GM12878 (cell line): ENCODE measurements around the gene HOXB2. TPM values are rescaled to one million over a fixed set of nuclear protein-coding genes. Genes with fewer than 3 reads are reported as not detected.
A peak's percentile ranks its signal among the peaks of the same experiment; 100 is the strongest.

Source experiments
- ATAC-seq: fragments of 200-7000 bp; cut with Tn5 transposase; 3 replicates; pipeline ENCODE4 v1.9.1; 2020; ENCODE audit warnings: mild to moderate bottlenecking, moderate library complexity
- BruUV-seq: library from RNA; stranded (reverse); fragments of 400-500 nt; replicated peaks from 2 replicates; lab custom pipeline; 2021; lab: Mats Ljungman, UMichigan
- CTCF ChIA-PET: fragments of 300-600 bp; sonication (Branson Sonifier 250); formaldehyde crosslinking; extraction: SDS; loops from one replicate; lab custom pipeline; 2021; ENCODE audit warnings: inconsistent platforms; lab: Yijun Ruan, JAX
- POLR2A ChIA-PET: fragments of 350-600 bp; formaldehyde crosslinking; extraction: SDS; loops from one replicate; lab custom pipeline; 2021; ENCODE audit warnings: inconsistent platforms; lab: Charles Lee
- RAD21 ChIA-PET: fragments of 300-600 bp; sonication (Branson Sonifier 250); formaldehyde crosslinking; loops from one replicate; lab custom pipeline; 2023; ENCODE audit warnings: antibody characterized with exemption; ENCODE audit not compliant: unreplicated experiment; lab: Charles Lee
- SMC1A ChIA-PET: fragments of 300-600 bp; sonication (Branson Sonifier 250); formaldehyde crosslinking; loops from one replicate; lab custom pipeline; 2023; ENCODE audit not compliant: unreplicated experiment, uncharacterized antibody; lab: Charles Lee
- DNase-seq: peaks from one replicate; pipeline ENCODE4 v3.0.0-alpha.2; 2011; ENCODE audit warnings: low read depth, low spot score
- FAIRE-seq: peaks from 3 replicates; lab custom pipeline; 2011; peaks lifted over from hg19 to GRCh38; lab: Jason Lieb, UNC
- H2AFZ ChIP-seq: 2 replicates; pipeline ENCODE4 v1.6.0; 2011; ENCODE audit warnings: low read depth, low read length, control low read depth; ENCODE audit not compliant: control insufficient read depth
- H3K27ac ChIP-seq: 2 replicates; pipeline ENCODE4 v1.5.1; 2011; ENCODE audit warnings: control low read depth; ENCODE audit not compliant: control insufficient read depth, insufficient read depth
- H3K27me3 ChIP-seq, 2 experiments: replicated peaks in 1 of 2; 2 replicates each; pipeline versions ENCODE4 v1.6.0 to v1.6.1; 2011; ENCODE audit warnings: low read length in 1 of 2; ENCODE audit not compliant: control insufficient read depth in 2 of 2, insufficient read depth in 2 of 2
- H3K36me3 ChIP-seq, 2 experiments: 2 replicates each; pipeline ENCODE4 v1.5.1; 2011; ENCODE audit warnings: low read length in 1 of 2; ENCODE audit not compliant: control insufficient read depth in 2 of 2, insufficient read depth in 2 of 2
- H3K4me1 ChIP-seq: 2 replicates; pipeline ENCODE4 v1.6.1; 2011; ENCODE audit warnings: mild to moderate bottlenecking, low read length, moderate library complexity, mixed read lengths; ENCODE audit not compliant: control insufficient read depth, insufficient read depth
- H3K4me2 ChIP-seq: 2 replicates; pipeline ENCODE4 v1.6.0; 2011; ENCODE audit warnings: control low read depth; ENCODE audit not compliant: control insufficient read depth, insufficient read depth
- H3K4me3 ChIP-seq: fragments of 200-600 bp; sonication (generic); 2 replicates; pipeline ENCODE4 v1.5.1; 2016
- H3K79me2 ChIP-seq: 2 replicates; pipeline ENCODE4 v1.6.0; 2011; ENCODE audit warnings: low read length; ENCODE audit not compliant: control insufficient read depth, insufficient read depth
- H3K9ac ChIP-seq: 2 replicates; pipeline ENCODE4 v1.8.0; 2011; ENCODE audit warnings: low read length, control low read depth, mixed read lengths; ENCODE audit not compliant: control insufficient read depth, insufficient read depth
- H3K9me3 ChIP-seq: replicated peaks from 3 replicates; pipeline ENCODE4 v1.5.1; 2011; ENCODE audit warnings: mild to moderate bottlenecking, low read length; ENCODE audit not compliant: control insufficient read depth, insufficient read depth
- H4K20me1 ChIP-seq: 2 replicates; pipeline ENCODE4 v1.6.0; 2011; ENCODE audit not compliant: control insufficient read depth, insufficient read depth
- CBX3 ChIP-seq: fragments of 200-600 bp; sonication (generic); IDR thresholded peaks from 2 replicates; pipeline ENCODE4 v1.6.1; 2016; ENCODE audit warnings: low read depth, borderline replicate concordance
- FOS ChIP-seq: IDR thresholded peaks from 3 replicates; pipeline ENCODE4 v1.6.1; 2011; ENCODE audit warnings: borderline replicate concordance; ENCODE audit not compliant: insufficient read length; ENCODE audit errors: extremely low read depth
- HCFC1 ChIP-seq: fragments of 150-350 bp; IDR thresholded peaks from 2 replicates; pipeline ENCODE4 v1.6.1; 2014; ENCODE audit warnings: low read length
- MXI1 ChIP-seq: fragments of 150-350 bp; IDR thresholded peaks from 2 replicates; pipeline ENCODE4 v1.6.1; 2011; ENCODE audit warnings: low read depth, mild to moderate bottlenecking, inconsistent platforms, low read length, improper control_type of control experiment
- NBN ChIP-seq: fragments of 450-650 bp; IDR thresholded peaks from 2 replicates; pipeline ENCODE4 v1.6.1; 2016
- NFXL1 ChIP-seq: fragments of 450-650 bp; IDR thresholded peaks from 2 replicates; pipeline ENCODE4 v1.6.1; 2017; ENCODE audit warnings: antibody characterized with exemption, mild to moderate bottlenecking, borderline replicate concordance
- PAX8 ChIP-seq: fragments of 450-650 bp; IDR thresholded peaks from 2 replicates; pipeline ENCODE4 v1.6.1; 2017; ENCODE audit warnings: mild to moderate bottlenecking, moderate library complexity
- POLR2A ChIP-seq: IDR thresholded peaks from 2 replicates; pipeline ENCODE4 v1.6.1; 2011; ENCODE audit warnings: low read depth, mild to moderate bottlenecking, low read length
- RCOR1 ChIP-seq: conservative IDR thresholded peaks from 2 replicates; pipeline ENCODE4 v1.6.1; 2012; ENCODE audit warnings: low read depth, low read length, improper control_type of control experiment
- WRNIP1 ChIP-seq: IDR thresholded peaks from 2 replicates; pipeline ENCODE4 v1.6.1; 2011; ENCODE audit warnings: low read depth, low read length, improper control_type of control experiment, borderline replicate concordance
- ZNF274 ChIP-seq: IDR thresholded peaks from one replicate; pipeline ENCODE4 v1.8.0; 2011; ENCODE audit not compliant: insufficient read length, insufficient read depth
- WGBS: methylation state at CpG from one replicate; pipeline ENCODE4 v1.1.6; 2016; ENCODE audit warnings: low lambda C conversion rate; ENCODE audit not compliant: insufficient replicate concordance, insufficient coverage; ENCODE audit errors: missing lambda C conversion rate; 5-methylcytosine and 5-hydroxymethylcytosine counted together
- in situ Hi-C: fragments of 300-500 bp; cut with MboI; formaldehyde crosslinking; loops from 9 replicates; pipeline ENCODE4 v1.14.3; 2018; ENCODE audit warnings: mixed read lengths
- intact Hi-C: fragments of 100-400 bp; cut with micrococcal nuclease; formaldehyde crosslinking; loops from one replicate; pipeline ENCODE4 v1.14.2; 2022; ENCODE audit not compliant: unreplicated experiment
- polyA plus RNA-seq, 11 experiments: library from polyadenylated mRNA; depleted of rRNA in 4 of 11; unstranded in 6 of 11; stranded (reverse) in 5 of 11; fragments of >200 nt; fragmentation: Nextera tagmentation in 4 of 11; fragmentation: Illumina TruSeq in 1 of 11; extraction: Ambion mirVana in 4 of 11; extraction: Trizol in 1 of 11; gene quantifications; 1 replicate in 1 of 11; 2 replicates in 10 of 11; pipeline versions ENCODE4 v1.2.1 to v1.2.3, GENCODE V29; 2011 to 2016; ENCODE audit warnings: inconsistent platforms in 2 of 11, missing spikeins in 2 of 11, low read depth in 1 of 11
- total RNA-seq, 4 experiments: library from RNA; depleted of rRNA in 3 of 4; stranded (reverse); fragments of >200 nt in 3 of 4; fragmentation: Illumina TruSeq in 1 of 4; extraction: Trizol in 1 of 4; gene quantifications; 2 replicates each; pipeline versions ENCODE4 v1.2.1 to v1.2.3, GENCODE V29; 2013 to 2021
- TF ChIP-seq, protein P1 (sequence below): fragments of 450-650 bp; IDR thresholded peaks from 2 replicates; pipeline ENCODE4 v1.6.1; 2018; ENCODE audit warnings: mild to moderate bottlenecking, low read depth, moderate library complexity; ENCODE audit not compliant: partially characterized antibody
- TF ChIP-seq, protein P2 (sequence below): fragments of 450-650 bp; formaldehyde crosslinking; IDR thresholded peaks from 2 replicates; pipeline ENCODE4 v1.5.0; 2022; ENCODE audit warnings: mild to moderate bottlenecking, missing genetic modification characterization
- TF ChIP-seq, protein P3 (sequence below): fragments of 150-350 bp; IDR thresholded peaks from 2 replicates; pipeline ENCODE4 v1.6.1; 2014; ENCODE audit warnings: mild to moderate bottlenecking, low read depth, low read length

HOXB2 gene
- total and polyA plus RNA-seq, 10 of the 15 experiments (the other 5 are each of a cell fraction or from before 2014, with no cell fraction given): 0.16 to 8.8 (median 2.3) TPM

DNA sequence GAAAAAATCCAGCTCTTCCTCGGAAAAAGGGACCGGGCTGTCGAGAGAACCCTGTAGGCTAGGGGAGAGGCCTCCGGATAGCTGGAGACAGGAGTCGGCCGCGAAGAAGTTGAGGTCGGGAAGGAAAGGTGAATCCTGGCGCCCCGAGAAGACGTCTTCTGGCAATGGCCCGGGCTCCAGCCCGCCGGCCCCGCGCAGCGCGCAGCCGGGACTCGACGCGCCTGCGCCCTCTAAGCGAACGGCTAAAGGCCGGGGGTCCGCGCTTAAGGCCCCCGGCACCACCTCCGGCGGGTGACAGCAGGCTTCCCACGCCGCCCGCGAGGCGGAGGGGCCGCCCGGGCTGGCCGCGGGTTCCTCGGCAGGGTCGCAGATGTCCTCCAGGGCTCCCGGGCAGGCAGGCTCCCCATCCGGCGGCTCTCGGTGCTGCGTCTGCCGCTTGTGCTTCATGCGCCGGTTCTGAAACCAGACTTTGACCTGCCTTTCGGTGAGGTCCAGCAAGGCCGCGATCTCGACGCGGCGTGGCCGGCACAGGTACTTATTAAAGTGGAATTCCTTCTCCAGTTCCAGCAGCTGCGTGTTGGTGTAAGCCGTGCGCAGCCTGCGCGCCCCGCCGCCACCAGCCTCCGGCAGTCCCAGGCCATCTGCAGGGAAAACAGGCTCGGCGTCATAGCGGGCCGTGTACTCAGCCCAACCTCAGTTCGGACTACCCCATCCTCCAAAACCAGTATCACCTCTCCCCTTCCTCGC, 1.6 kb downstream of the HOXB2 start:
- H3K4me2 ChIP-seq: peak overlapping the region; percentile 85
- RAD21 ChIA-PET: interaction anchor here (0.5 to 2.3 kb wide), 4 partner anchors 30 to 45 kb away, joined by 3 to 5 read pairs (median 4); no protein-coding TSS in a partner anchor
- H3K9ac ChIP-seq: peak overlapping the region; percentile 77
- 2% methylated on average over 65 of the region's 72 CpGs for WGBS
- peak overlapping the region; percentile 69 for H3K4me3 ChIP-seq
- H3K27me3 ChIP-seq: peaks cover 0 to 4% of the 10 kb centered on the region in 2 experiments; a peak in 1 of 4 replicates
- peak overlapping the region; percentile 49 for H3K27ac ChIP-seq
- CTCF ChIA-PET: interaction anchor here (0.6 to 1.0 kb wide), 2 partner anchors 73 to 89 kb away, joined by 3 to 4 read pairs; no protein-coding TSS in a partner anchor
- SMC1A ChIA-PET: interaction anchor here (0.9 to 2.1 kb wide), 5 partner anchors 10 to 208 kb away, joined by 3 to 9 read pairs (median 3); no protein-coding TSS in a partner anchor
- peaks cover 12% of the 10 kb centered on the region for H3K79me2 ChIP-seq
- intact Hi-C loops: loop anchor here (2.0 to 5.0 kb wide), 2 partner anchors 32 to 51 kb away; no protein-coding TSS in a partner anchor
- peaks cover 7% of the 10 kb centered on the region for H3K4me1 ChIP-seq
- H3K36me3 ChIP-seq: no peaks in the 10 kb centered on the region
- no TSS peak for BruUV-seq
- no peak for FAIRE-seq
- in situ Hi-C loops: no loop called here
- no peaks in the 10 kb centered on the region for H3K9me3 ChIP-seq
- POLR2A ChIA-PET: interaction anchor here (0.8 to 2.0 kb wide), 4 partner anchors 30 to 67 kb away, joined by 3 to 9 read pairs (median 4); no protein-coding TSS in a partner anchor
- peak; percentile 81 for ATAC-seq
- H2AFZ ChIP-seq: peak overlapping the region; percentile 82
- DNase-seq: no peak
- no peaks in the 10 kb centered on the region for H4K20me1 ChIP-seq
- TF ChIP-seq NFXL1 (no peak), HCFC1 (no peak), PAX8 (no peak), ZNF274 (no peak), MXI1 (peak; percentile 21; the same call in 1 of the 2 replicates), RCOR1 (no peak), FOS (no peak), CBX3 (no peak), POLR2A (peak; percentile 63), NBN (no peak), WRNIP1 (no peak)
- TF ChIP-seq, protein P1, sequence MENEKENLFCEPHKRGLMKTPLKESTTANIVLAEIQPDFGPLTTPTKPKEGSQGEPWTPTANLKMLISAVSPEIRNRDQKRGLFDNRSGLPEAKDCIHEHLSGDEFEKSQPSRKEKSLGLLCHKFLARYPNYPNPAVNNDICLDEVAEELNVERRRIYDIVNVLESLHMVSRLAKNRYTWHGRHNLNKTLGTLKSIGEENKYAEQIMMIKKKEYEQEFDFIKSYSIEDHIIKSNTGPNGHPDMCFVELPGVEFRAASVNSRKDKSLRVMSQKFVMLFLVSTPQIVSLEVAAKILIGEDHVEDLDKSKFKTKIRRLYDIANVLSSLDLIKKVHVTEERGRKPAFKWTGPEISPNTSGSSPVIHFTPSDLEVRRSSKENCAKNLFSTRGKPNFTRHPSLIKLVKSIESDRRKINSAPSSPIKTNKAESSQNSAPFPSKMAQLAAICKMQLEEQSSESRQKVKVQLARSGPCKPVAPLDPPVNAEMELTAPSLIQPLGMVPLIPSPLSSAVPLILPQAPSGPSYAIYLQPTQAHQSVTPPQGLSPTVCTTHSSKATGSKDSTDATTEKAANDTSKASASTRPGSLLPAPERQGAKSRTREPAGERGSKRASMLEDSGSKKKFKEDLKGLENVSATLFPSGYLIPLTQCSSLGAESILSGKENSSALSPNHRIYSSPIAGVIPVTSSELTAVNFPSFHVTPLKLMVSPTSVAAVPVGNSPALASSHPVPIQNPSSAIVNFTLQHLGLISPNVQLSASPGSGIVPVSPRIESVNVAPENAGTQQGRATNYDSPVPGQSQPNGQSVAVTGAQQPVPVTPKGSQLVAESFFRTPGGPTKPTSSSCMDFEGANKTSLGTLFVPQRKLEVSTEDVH: no peak
- TF ChIP-seq, protein P2, sequence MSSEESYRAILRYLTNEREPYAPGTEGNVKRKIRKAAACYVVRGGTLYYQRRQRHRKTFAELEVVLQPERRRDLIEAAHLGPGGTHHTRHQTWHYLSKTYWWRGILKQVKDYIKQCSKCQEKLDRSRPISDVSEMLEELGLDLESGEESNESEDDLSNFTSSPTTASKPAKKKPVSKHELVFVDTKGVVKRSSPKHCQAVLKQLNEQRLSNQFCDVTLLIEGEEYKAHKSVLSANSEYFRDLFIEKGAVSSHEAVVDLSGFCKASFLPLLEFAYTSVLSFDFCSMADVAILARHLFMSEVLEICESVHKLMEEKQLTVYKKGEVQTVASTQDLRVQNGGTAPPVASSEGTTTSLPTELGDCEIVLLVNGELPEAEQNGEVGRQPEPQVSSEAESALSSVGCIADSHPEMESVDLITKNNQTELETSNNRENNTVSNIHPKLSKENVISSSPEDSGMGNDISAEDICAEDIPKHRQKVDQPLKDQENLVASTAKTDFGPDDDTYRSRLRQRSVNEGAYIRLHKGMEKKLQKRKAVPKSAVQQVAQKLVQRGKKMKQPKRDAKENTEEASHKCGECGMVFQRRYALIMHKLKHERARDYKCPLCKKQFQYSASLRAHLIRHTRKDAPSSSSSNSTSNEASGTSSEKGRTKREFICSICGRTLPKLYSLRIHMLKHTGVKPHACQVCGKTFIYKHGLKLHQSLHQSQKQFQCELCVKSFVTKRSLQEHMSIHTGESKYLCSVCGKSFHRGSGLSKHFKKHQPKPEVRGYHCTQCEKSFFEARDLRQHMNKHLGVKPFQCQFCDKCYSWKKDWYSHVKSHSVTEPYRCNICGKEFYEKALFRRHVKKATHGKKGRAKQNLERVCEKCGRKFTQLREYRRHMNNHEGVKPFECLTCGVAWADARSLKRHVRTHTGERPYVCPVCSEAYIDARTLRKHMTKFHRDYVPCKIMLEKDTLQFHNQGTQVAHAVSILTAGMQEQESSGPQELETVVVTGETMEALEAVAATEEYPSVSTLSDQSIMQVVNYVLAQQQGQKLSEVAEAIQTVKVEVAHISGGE (CRISPR knock-in tag): no peak
- TF ChIP-seq, protein P3, sequence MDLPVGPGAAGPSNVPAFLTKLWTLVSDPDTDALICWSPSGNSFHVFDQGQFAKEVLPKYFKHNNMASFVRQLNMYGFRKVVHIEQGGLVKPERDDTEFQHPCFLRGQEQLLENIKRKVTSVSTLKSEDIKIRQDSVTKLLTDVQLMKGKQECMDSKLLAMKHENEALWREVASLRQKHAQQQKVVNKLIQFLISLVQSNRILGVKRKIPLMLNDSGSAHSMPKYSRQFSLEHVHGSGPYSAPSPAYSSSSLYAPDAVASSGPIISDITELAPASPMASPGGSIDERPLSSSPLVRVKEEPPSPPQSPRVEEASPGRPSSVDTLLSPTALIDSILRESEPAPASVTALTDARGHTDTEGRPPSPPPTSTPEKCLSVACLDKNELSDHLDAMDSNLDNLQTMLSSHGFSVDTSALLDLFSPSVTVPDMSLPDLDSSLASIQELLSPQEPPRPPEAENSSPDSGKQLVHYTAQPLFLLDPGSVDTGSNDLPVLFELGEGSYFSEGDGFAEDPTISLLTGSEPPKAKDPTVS: no peak
